Activated CD4-positive, alpha-beta T cell treated with anti-CD3 and anti-CD28 coated beads for 1 hour (primary cell): ENCODE results near the gene WDR26.
"Not testable (repeated sequence)": the region's sequence is repeated elsewhere in the genome, so short reads cannot be mapped to it uniquely, and the experiment has no call there.

Source experiments
- DNase-seq: peaks from one replicate; pipeline ENCODE4 v3.0.0-alpha.2; 2020

The WDR26 gene

DNA sequence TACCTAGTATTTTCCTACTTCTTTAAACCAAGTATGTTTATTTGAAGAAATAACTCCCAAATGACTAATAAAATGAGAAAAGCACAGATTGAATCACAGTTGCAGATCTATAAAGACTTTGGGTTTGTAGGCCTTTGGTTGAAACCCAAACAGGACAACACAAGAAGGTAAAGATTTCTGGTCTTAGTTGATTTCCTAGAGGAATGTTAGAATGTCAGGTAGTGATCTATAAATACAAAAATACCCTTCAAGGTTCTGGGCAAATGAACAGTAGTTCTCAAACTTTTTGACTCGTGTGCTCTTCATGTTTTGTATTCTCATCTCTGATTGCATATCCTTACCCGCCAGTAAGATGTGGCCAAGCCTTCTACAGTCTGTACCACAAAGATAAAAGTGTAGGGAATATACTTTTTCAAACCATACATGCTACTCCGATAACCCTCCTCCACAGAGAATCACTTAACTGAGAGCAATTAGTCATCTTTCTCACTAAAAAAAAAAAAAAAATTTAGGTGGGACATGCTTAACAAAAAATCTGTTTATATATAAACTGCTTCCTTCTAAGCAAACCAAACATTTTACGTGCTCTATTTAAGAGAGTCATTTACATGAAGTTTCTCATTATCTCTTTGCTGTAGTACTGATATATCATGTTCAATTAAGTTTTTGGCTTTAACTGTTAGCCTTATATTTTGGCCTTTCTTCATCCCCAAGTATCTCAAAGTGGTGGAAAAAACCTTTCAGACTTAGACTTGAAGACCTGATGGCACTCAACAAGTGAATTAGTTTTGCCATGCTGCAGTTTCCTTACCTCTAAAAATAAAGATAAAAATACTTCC lies 42.0 kb downstream of the WDR26 start:
- no peak for DNase-seq

DNA sequence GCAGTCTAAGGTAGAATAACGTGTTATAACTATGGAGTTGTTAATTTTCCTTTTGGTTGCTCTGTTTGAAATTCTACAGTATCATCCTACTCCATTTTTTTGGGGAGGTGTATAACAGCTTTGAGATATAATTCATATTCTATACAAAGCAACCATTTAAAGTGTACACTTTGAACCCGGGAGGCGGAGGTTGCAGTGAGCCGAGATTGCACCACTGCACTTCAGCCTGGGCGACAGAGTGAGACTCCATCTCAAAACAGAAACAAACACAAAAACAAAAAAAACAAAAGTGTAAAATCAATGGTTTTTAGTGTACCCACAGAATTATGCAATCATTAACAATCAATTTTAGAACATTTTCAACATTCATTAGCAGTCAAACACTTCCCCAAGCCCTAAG lies 44.1 kb downstream of the WDR26 start:
- DNase-seq: no peak

DNA sequence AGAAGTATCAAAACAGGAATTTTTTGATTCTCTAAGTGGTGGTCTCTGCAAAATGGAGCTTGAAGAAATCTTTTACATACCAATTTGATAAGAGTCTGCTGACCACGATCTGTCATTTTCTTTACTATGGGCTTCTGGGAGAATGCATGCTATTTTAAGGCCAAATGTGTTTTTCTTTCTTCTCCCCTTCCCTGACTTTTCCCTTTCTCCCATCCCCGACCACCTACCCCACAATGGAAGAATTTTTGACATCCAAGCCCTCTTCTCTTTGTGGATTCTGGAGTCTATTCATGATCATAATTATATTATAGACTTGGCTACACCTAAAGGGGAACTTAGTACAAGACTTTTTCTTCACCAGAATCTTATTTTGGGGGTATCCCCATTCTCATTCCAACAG lies 46.7 kb downstream of the WDR26 start:
- no peak for DNase-seq

DNA sequence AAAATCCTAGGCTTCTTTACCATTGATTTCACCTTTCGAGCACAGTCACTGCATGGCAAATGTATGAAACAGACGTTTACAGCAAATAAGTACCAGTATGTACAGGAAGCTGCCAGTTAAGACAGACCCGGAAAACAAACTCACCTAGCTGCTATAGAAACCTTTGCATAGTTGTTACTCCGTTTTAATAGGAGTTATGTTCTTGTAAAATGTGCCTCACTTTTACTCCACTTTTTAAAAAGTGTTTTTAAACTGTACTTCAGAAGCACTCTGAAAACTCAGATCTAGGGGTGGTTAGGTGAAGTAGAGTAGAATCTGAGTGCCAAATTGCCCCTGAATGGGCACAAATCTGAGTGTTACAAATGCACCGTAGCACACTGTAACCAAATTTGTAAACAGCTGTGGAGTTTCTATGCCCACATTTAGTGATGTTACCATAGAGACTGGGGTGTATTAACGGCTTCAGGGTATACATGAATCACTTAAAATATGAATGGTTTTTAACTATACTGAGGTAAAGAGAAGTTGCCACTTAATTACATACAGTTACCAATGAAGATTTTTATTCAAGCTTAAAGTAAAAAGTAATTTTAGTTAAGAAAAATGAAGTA lies 47.2 kb downstream of the WDR26 start:
- no peak for DNase-seq

DNA sequence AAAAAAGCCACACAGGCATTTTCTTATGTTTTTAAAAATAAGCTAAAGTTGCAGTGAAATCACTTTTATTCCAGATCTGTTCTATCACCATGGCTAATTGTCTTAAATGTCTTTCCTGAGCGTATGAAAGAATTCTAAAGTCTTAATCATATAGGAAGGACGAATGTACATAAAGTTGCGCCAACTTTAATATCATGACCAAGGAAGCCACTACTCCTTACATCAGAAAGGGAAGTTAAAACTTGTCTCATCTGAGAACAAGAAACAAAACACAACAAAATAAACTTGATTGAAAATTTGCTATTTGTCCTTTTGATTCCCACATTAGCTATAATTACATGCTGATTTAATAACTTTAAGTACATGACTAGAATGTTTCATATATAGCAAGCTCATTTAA lies 51.4 kb downstream of the WDR26 start:
- no peak for DNase-seq

DNA sequence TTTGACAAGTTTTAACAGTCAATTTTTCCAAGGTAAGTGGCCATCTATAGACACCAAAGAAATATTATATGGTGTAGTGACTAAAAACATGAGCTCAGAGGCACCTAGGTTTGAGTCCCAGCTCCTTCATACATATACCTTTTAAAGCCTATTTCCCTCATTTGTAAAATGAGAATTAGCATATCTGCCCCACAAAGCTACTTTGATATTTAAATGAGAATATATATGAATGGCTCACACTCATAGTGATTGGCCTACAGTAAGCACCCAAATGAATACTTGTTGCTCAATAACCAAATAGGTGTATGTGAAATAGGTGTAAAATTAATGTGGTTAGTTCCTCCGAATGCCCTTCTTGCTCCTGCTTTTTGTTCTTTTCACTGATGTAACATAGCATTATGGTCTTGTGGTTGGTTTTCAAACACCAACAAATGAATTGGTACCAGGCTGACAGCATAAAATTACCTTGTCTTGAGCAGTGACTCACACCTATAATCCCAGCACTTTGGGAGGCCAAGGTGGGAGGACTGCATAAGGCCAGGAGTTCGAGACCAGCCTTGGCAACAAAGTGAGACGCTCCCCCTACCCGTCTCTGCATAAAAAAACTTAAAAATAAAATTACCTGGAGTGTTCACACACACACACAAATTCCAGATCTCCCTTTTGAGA lies 52.6 kb downstream of the WDR26 start:
- no peak for DNase-seq

DNA sequence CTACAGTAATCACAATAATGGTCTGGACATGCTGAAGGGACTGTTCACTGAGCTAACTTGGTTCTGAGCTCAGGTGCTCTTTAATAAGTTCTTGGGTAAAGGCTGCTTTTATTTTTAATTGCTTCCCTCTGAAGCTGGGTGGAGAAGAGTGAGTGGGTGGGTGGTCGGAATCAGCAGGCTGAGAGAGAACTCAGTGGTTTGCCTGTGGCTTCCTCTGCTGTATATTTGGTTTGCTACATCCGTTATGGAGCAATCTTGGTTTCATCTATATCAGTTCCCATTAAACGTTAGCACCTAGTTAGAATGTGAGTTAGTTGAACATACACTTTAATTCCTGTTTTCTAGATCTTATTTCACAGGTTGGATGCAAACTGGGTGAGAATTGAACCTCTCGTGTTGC lies 54.6 kb downstream of the WDR26 start:
- DNase-seq: no peak

DNA sequence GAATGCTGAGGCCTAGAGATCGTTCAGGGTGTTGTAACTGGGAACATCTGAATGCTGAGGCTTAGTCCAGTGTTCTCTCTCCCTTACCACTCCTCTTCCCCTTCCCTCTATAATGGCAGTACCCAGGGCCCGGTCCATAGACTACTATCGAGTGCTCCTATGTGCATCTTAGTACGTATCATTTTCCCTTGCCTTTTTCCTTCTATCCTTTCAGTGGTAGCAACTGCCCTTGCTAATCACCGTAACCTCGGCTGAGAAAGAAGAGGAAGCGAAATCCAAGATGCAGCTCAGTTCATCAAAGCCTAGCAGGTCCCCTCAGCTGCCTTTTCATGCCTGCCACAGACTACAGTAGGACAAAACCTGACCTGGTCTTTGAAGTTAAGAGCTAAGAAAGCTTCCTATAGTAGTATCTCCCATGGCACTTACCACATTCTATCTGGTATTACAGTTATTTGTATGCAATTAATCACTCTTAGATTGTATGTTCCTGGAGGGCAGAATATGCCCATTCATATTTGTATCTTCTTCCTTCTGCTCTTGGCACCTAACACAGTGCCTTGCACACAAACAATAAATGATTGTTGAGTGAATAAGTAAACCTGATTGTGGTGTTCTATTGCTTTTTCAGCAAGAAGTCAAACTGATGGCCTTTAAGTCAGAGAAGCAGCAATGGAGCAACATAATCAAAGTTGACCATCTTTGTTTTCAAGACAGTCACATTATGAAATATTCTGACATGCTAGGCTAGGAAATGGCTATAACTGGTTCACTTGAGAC lies 55.6 kb downstream of the WDR26 start:
- no peak for DNase-seq

DNA sequence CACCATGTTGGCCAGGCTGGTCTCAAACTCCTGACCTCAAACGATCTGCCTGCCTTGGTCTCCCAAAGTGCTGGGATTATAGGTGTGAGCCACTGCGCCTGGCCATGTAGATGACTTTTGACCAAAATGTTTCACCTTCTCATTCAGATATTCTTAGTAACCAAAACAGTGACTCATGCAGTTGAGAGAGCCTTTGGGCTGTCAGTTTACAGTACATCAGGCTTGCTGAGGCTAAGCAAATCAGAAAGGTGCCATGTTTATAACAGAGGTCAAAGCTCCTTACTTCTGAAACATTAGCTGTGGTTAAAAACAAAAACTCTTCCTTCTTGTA lies 57.0 kb downstream of the WDR26 start:
- DNase-seq: no peak

DNA sequence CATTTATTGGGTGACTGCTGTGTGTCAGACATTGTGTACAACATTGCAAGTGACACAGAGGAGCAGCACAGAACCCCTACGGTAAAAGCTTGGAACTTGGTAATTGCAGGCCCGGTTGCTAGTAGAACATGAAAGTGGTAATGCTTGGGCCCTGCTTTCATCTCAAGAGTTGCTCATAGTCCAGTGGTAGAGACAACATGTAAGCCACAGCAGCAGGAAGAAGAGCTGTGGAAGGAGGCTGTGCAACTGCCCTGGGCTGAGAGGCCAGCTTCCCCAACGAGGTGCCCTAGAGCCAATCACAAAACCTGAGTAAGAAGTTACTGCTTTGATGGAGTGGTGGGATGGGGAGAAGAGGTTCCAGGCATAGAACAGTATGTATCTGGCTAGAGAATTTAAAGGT lies 59.5 kb downstream of the WDR26 start:
- DNase-seq: no peak

DNA sequence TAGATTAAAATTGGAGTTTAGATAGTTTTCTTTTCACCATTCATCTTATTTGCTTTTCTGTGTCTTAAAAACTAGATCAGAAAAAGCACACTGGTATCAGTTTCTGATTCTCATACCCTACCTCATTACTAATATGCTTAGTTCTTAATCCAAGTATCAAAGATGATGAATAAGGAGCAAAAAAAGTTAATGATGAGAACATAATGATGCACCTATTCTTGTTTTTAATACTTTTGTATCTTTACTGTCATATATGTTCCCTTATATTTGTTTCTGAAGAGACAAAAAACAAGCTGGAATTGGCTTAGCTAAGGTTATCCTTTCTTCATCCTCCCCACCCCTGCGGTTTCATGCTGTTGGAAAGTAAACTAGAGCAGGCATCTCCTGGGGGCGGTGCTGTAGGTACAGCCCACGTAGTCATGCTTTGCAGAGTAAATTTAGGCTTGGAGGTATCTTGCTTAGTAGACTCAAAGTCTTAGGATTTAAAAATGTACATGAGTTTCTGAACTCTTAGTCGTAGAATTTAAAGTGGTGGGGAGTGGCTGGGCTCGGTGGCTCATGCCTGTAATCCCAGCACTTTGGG lies 61.5 kb downstream of the WDR26 start:
- no peak for DNase-seq

DNA sequence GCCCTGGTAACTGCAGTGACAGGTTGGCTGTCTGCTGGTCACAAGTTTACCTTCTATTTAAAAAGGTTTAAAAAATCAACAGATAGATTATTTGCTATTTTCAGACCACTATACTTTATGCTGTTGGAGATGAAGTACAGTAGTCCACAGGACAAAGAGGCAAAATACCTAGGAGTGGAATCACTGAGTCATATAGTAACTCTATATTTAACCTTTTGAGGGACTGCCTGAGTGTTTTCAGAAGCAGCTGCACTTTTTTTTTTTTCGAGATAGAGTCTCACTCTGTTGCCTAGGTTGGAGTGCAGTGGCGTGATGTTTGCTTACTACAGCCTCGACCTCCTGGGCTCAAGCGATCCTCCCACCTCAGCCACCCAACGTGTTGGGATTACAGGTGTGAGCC lies 66.2 kb downstream of the WDR26 start:
- no peak for DNase-seq

DNA sequence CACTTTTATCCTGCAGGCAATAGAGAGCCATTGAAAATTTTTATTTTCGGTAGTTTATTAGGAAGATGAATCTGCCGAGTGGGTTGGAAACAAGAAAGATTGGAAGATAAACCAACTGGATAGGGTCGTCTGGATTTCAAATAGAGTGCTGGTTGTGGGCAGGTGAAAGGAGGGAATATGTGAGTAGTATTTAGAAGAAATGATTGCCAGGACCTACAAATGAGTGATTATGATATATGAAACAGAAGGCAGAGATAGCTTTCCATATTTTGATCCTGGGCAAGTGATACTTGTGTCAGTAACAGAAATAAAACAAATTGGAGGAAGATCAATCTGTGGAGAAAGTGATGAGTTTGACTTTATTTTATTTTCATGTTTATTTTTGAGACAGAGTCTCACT lies 75.4 kb downstream of the WDR26 start:
- no peak for DNase-seq

DNA sequence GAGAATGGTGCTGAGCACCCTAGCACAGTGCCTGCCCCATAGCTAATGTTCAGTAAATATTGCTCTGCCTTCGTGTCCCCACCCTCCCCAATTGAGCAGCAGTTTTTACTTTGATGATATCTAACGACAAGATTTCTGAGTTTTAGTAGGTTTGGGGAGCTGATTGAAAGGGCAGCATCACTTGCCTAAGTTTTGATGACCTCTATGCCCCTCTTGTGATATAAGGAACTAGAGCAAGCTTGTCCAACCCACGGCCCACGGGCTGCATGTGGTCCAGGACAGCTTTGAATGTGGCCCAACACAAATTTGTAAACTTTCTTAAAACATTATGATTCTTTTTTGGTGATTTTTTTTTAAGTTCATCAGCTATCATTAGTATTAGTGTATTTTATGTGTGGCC lies 76.4 kb downstream of the WDR26 start:
- DNase-seq: no peak

DNA sequence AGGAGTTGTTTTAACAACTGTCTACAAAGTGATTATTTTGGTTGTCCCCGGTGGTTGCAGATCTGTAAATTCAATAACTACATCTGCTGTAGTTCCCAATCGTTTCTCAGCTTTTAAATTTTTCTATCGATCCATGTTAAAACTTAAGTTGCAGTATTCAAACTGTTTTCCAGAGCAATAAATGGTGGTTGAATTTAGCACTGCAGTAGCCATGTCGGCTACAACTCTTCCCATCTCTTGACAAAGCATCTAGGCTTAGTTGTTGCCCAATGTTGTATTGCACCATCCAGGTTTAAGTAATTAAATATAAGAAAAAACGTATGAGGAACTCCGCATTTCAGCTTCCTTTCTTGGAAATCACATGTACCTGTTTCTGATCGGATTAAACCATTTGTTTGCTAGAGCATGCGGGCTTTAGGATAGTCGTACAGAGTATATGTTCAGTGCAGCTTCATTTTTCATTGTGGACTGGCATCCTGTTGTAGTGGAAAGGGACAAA lies 76.9 kb downstream of the WDR26 start:
- DNase-seq: no peak

DNA sequence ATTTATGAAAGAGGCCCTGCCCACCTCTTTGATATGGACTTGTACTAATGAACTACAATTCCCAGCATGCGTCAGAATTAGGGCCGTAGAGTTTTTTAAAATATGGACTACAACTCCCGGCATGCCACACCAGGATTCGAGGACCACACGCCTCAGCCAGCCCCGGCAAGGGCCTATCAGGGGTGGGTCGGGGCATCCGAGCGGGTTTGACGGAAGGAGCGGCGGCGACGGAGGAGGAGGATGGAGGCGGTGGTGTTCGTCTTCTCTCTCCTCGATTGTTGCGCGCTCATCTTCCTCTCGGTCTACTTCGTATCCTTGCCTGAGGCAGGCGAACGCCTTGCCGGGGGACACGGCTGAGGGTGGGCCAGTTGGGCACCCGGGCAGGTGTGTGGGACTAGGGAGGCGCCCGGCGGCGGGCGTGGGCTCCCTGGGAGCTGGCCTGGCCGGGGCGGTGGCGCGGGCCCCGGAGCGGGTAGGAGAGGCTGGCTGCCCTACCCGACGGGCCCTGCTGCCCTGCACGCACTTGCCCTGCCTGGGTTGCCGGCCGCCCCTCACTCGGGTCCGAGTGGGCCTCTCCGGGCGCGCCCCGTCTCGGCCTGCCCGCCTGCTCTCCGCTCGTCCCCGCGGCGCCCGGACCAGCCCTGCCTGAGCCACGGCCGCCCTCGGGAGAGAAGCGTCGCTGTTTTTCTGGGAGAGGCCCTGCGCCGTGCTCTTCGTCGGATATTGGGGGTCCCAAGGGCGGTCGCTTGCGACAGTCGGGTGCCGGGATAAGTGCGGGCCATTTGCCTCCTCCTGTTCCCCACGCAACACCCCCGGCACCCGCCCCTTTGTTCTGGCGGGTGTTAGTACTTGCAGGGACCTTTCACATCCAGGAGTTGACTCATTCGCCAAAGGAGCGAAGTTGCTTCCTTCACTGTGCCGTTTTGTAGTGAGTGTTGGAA lies 77.6 kb downstream of the WDR26 start, which contains the start of gene CNIH4:
TSS of gene CNIH4 (plus strand) at position 195 of the 941 bp plus-strand sequence. CDS start at position 241, 46 bp downstream.
- DNase-seq: peak; percentile 84

DNA sequence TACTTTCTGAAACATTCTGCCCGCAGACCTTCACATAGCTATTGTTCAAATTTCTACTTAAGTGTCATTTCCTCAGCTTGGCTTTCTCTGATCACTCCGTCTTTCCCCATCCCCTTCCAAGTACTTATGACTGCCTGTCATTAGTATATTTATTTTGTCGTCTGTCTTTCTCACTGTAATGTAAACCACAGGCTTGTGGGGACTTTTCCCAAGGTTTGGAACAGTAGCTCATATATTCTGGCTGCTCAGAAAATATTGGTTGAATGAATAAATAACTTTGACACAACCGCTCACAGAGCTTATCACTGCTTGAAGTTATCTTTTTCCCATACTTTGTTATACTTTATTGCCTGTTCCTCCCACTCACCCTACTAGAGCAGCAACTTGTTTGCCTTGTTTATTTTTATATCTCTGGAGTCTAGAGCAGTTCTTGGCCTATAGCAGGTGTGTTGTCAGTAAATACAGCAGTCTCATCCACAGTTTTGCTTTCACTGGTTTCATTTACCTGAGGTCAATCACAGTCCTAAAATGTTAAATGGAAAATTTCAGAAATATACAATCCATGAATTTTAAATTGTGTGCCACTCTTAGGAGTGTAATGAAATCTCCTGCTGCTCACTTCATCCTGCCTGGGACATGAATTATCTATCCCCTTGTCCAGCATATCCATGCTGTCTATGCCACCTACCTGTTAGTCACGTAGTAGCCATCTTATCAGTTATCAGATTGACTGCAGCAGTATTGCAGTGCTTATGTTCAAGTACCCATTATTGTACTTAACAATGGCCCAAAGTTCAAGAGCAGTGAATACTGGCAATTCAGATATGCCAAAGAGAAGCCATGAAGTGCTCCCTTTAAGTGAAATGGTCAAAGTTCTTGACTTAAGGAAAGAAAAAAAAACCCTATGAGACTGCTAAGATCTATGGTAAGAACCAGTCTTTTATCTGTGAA lies 80.3 kb downstream of the WDR26 start:
- DNase-seq: no peak

DNA sequence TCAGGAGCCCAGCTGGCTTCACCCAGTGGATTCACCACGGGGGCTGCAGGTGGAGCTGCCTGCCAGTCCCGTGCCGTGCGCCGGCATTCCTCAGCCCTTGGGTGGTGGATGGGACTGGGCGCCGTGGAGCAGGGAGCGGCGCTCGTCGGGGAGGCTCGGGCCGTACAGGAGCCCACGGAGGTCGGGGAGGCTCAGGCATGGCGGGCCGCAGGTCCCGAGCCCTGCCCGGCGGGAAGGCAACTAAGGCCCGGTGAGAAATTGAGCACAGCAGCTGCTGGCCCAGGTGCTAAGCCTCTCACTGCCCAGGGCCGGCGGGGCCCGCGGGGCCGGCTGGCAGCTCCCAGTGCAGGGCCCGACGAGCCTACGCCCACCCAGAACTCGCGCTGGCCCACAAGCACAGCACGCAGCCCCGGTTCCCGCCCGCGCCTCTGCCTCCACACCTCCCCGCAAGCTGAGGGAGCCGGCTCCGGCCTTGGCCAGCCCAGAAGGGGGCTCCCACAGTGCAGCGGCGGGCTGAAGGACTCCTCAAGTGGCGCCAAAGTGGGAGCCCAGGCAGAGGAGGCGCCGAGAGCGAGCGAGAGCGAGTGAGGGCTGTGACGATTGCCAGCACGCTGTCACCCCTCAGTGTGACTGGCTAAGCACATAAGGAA lies 82.0 kb downstream of the WDR26 start:
- not testable (repeated sequence) for DNase-seq

DNA sequence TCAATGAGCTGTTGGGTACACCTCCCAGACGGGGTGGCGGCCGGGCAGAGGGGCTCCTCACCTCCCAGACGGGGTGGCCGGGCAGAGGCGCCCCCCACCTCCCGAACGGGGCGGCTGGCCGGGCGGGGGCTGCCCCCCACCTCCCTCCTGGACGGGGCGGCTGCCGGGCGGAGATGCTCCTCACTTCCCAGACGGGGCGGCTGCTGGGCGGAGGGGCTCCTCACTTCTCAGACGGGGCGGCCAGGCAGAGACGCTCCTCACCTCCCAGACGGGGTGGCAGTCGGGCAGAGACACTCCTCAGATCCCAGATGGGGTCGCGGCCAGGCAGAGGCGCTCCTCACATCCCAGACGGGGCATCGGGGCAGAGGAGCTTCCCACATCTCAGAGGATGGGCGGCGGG lies 84.9 kb downstream of the WDR26 start:
- not testable (repeated sequence) for DNase-seq

DNA sequence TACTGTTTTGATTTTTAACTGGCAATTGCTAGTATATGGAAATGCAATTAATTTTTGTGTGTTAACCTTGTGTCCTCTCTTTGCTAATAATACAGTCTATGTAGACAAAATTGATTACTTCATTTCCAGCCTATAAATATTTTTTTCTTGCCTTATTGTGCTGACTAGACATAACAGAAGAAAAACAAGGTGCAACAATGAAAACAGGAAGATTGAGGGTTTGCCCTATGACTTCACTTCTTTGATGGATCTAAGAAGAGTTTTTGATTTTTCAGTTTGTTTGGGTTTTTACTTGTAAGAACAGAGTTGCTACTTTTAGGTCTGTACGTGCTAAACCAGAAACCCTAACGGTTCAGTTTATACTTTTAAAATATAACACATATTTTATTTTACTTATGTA lies 86.5 kb downstream of the WDR26 start:
- DNase-seq: no peak
